Measurements from ENCODE around the gene BHLHA15.

Gene BHLHA15

GRCh38 chr7:98225913-98226614, 14.8 kb downstream of the BHLHA15 start:
- DNase-seq (ENCODE audit: low read depth, low spot score) = no peak
- TF ChIP-seq CTCF (IDR thresholded peaks at IDR 0.05; ENCODE audit: low read depth, low read length) = no peak

GRCh38 chr7:98227939-98228338, 16.7 kb downstream of the BHLHA15 start:
- no peak overlapping the region for H3K4me3 ChIP-seq (ENCODE audit: low read depth, low read length)

More at GRCh38 chr7:98225913-98226614, 14.8 kb downstream of the BHLHA15 start:
- H3K4me3 ChIP-seq (ENCODE audit: low read depth, low read length) = no peak overlapping the region
- in situ Hi-C loops (cut with HindIII; ENCODE audit: low sequenced_read_pairs) = no loop called here

GRCh38 chr7:98228801-98229200, 17.6 kb downstream of the BHLHA15 start:
- in situ Hi-C loops (cut with HindIII; ENCODE audit: low sequenced_read_pairs) = no loop called here
- no peak overlapping the region for H3K4me3 ChIP-seq (ENCODE audit: low read depth, low read length)
- no peak for DNase-seq (ENCODE audit: low read depth, low spot score)
- no peak for TF ChIP-seq CTCF (IDR thresholded peaks at IDR 0.05; ENCODE audit: low read depth, low read length)

More at GRCh38 chr7:98227939-98228338, 16.7 kb downstream of the BHLHA15 start:
- TF ChIP-seq CTCF (IDR thresholded peaks at IDR 0.05; ENCODE audit: low read depth, low read length) = no peak
- no peak for DNase-seq (ENCODE audit: low read depth, low spot score)
- in situ Hi-C loops (cut with HindIII; ENCODE audit: low sequenced_read_pairs) = no loop called here

- in situ Hi-C loops (cut with HindIII; ENCODE audit: low sequenced_read_pairs) = no loop called here
- DNase-seq (ENCODE audit: low read depth, low spot score) = no peak
- TF ChIP-seq CTCF (IDR thresholded peaks at IDR 0.05; ENCODE audit: low read depth, low read length) = no peak
- H3K4me3 ChIP-seq (ENCODE audit: low read depth, low read length) = no peak overlapping the region
These were observed 18.2 kb downstream of the BHLHA15 start for GRCh38 chr7:98229441-98229840.

- H3K4me3 ChIP-seq (ENCODE audit: low read depth, low read length) = no peak overlapping the region
- DNase-seq (ENCODE audit: low read depth, low spot score) = no peak
- no peak for TF ChIP-seq CTCF (IDR thresholded peaks at IDR 0.05; ENCODE audit: low read depth, low read length)
- in situ Hi-C loops (cut with HindIII; ENCODE audit: low sequenced_read_pairs) = no loop called here
These were observed 18.9 kb downstream of the BHLHA15 start for GRCh38 chr7:98229991-98230745.

- DNase-seq (ENCODE audit: low read depth, low spot score) = no peak
- in situ Hi-C loops (cut with HindIII; ENCODE audit: low sequenced_read_pairs) = no loop called here
- H3K4me3 ChIP-seq (ENCODE audit: low read depth, low read length) = no peak overlapping the region
- no peak for TF ChIP-seq CTCF (IDR thresholded peaks at IDR 0.05; ENCODE audit: low read depth, low read length)
These were observed 19.7 kb downstream of the BHLHA15 start for GRCh38 chr7:98230746-98231471.

Measured in astrocyte of the spinal cord (primary cell).